HCT116 (cell line): ENCODE data around the gene FMN1. TPM values are rescaled to one million over a fixed set of nuclear protein-coding genes. Genes with fewer than 3 reads are reported as not detected.

Source experiments
- ATAC-seq: fragments of 200-7000 bp; cut with Tn5 transposase; 2 replicates; pipeline ENCODE4 v1.9.1; 2020; ENCODE audit warnings: mild to moderate bottlenecking, moderate library complexity
- BruUV-seq: library from RNA; stranded (reverse); fragments of 400-500 nt; replicated peaks from 2 replicates; lab custom pipeline; 2021; lab: Mats Ljungman, UMichigan
- CTCF ChIA-PET: fragments of 300-600 bp; sonication (Branson Sonifier 250); formaldehyde crosslinking; loops from one replicate; lab custom pipeline; 2021; ENCODE audit warnings: antibody characterized with exemption; lab: Charles Lee
- POLR2A ChIA-PET: fragments of 300-600, 350-600 bp; sonication (Branson Sonifier 250); formaldehyde crosslinking; loops from one replicate; lab custom pipeline; 2021; ENCODE audit warnings: antibody characterized with exemption; lab: Charles Lee
- RAD21 ChIA-PET, 2 experiments: fragments of 300-600 bp; sonication (Branson Sonifier 250); formaldehyde crosslinking; loops; one replicate each; lab custom pipeline; 2023; ENCODE audit warnings: low total read pairs in 2 of 2; ENCODE audit not compliant: uncharacterized antibody in 2 of 2, unreplicated experiment in 2 of 2, low non-redundant PET in 1 of 2; lab: Charles Lee
- DNase-seq: peaks from one replicate; pipeline ENCODE4 v3.0.0-alpha.2; 2010; ENCODE audit warnings: low read depth, low spot score
- H2AFZ ChIP-seq: fragments of 200-600 bp; shearing (Covaris generic), sonication (generic); 2 replicates; pipeline ENCODE4 v1.6.1; 2017; ENCODE audit warnings: low read depth, mixed run types, mixed read lengths, antibody characterized with exemption, low read length; ENCODE audit not compliant: poor library complexity, severe bottlenecking
- H3K27ac ChIP-seq: 2 replicates; pipeline ENCODE4 v1.5.1; 2012; ENCODE audit warnings: low read depth, low read length
- H3K27me3 ChIP-seq: fragments of 200-600 bp; sonication (generic); 2 replicates; pipeline ENCODE4 v1.6.1; 2016; ENCODE audit warnings: mixed run types, low read length, mixed read lengths; ENCODE audit not compliant: insufficient read depth
- H3K36me3 ChIP-seq, 2 experiments: fragments of 200-500 bp in 1 of 2; fragments of 200-600 bp in 1 of 2; sonication (Bioruptor generic) in 1 of 2; sonication (generic) in 1 of 2; 2 replicates each; pipeline versions ENCODE4 v1.5.1 to v1.6.1; 2014 to 2016; ENCODE audit warnings: low read length in 2 of 2, inconsistent platforms in 1 of 2, mixed read lengths in 1 of 2, mixed run types in 1 of 2; ENCODE audit not compliant: insufficient read depth in 2 of 2, control insufficient read depth in 1 of 2
- H3K4me1 ChIP-seq, 2 experiments: fragments of 200-600 bp in 1 of 2; sonication (generic) in 1 of 2; 2 replicates each; pipeline versions ENCODE4 v1.5.1 to v1.6.1; 2012 to 2017; ENCODE audit warnings: low read length in 2 of 2, inconsistent platforms in 1 of 2, mild to moderate bottlenecking in 1 of 2, mixed read lengths in 1 of 2, mixed run types in 1 of 2, moderate library complexity in 1 of 2; ENCODE audit not compliant: insufficient read depth in 2 of 2, control insufficient read depth in 1 of 2
- H3K4me2 ChIP-seq: fragments of 200-600 bp; sonication (generic); 2 replicates; pipeline ENCODE4 v1.6.1; 2017; ENCODE audit warnings: mixed run types, low read length, mixed read lengths
- H3K4me3 ChIP-seq, 2 experiments: fragments of 200-600 bp in 1 of 2; sonication (generic) in 1 of 2; replicated peaks in 1 of 2; 2 replicates each; pipeline ENCODE4 v1.5.1; 2011 to 2016; ENCODE audit warnings: low read length in 2 of 2, control low read depth in 1 of 2, low read depth in 1 of 2, mild to moderate bottlenecking in 1 of 2, mixed read lengths in 1 of 2, mixed run types in 1 of 2
- H3K79me2 ChIP-seq: fragments of 200-600 bp; sonication (generic); 2 replicates; pipeline ENCODE4 v1.6.1; 2017; ENCODE audit warnings: mild to moderate bottlenecking, mixed run types, low read length, moderate library complexity, mixed read lengths; ENCODE audit not compliant: insufficient read depth
- H3K9ac ChIP-seq: fragments of 200-600 bp; sonication (generic); 2 replicates; pipeline ENCODE4 v1.6.1; 2016; ENCODE audit warnings: low read length, mixed read lengths
- H3K9me2 ChIP-seq: fragments of 200-600 bp; sonication (generic), shearing (Covaris generic); 2 replicates; pipeline ENCODE4 v1.6.1; 2017; ENCODE audit warnings: mixed run types, mild to moderate bottlenecking, moderate library complexity; ENCODE audit not compliant: insufficient read depth
- H3K9me3 ChIP-seq, 2 experiments: fragments of 200-500 bp in 1 of 2; fragments of 200-600 bp in 1 of 2; sonication (Bioruptor generic) in 1 of 2; sonication (generic) in 1 of 2; 2 replicates each; pipeline ENCODE4 v1.6.1; 2014 to 2017; ENCODE audit warnings: low read length in 2 of 2, mixed read lengths in 2 of 2, inconsistent platforms in 1 of 2, low read depth in 1 of 2, mild to moderate bottlenecking in 1 of 2, mixed run types in 1 of 2, moderate library complexity in 1 of 2; ENCODE audit not compliant: control insufficient read depth in 1 of 2, insufficient read depth in 1 of 2
- H4K20me1 ChIP-seq: fragments of 200-600 bp; sonication (generic), shearing (Covaris generic); 2 replicates; pipeline ENCODE4 v1.6.1; 2017; ENCODE audit warnings: mixed run types, mild to moderate bottlenecking, moderate library complexity; ENCODE audit not compliant: insufficient read depth
- ATF3 ChIP-seq: IDR thresholded peaks from 2 replicates; pipeline ENCODE4 v1.6.1; 2012
- CBX3 ChIP-seq: IDR thresholded peaks from 2 replicates; pipeline ENCODE4 v1.6.1; 2012; ENCODE audit warnings: low read depth
- CEBPB ChIP-seq: IDR thresholded peaks from 2 replicates; pipeline ENCODE4 v1.6.1; 2012; ENCODE audit warnings: low read depth
- CTCF ChIP-seq, 3 experiments: fragments of 200-600 bp in 1 of 3; sonication (generic) in 1 of 3; IDR thresholded peaks in 2 of 3; conservative IDR thresholded peaks in 1 of 3; 2 replicates each; pipeline ENCODE4 v1.5.1; 2012 to 2017; ENCODE audit warnings: low read depth in 2 of 3, low read length in 2 of 3, antibody characterized with exemption in 1 of 3, borderline replicate concordance in 1 of 3, control low read depth in 1 of 3, mild to moderate bottlenecking in 1 of 3, mixed read lengths in 1 of 3, mixed run types in 1 of 3, moderate library complexity in 1 of 3; ENCODE audit not compliant: insufficient read depth in 1 of 3
- EZH2phosphoT487 ChIP-seq: fragments of 200-600 bp; IDR thresholded peaks from 2 replicates; pipeline ENCODE4 v1.6.1; 2018; ENCODE audit warnings: antibody characterized with exemption, borderline replicate concordance
- FOSL1 ChIP-seq: IDR thresholded peaks from 2 replicates; pipeline ENCODE4 v1.6.1; 2012; ENCODE audit warnings: low read depth
- JUND ChIP-seq: IDR thresholded peaks from 2 replicates; pipeline ENCODE4 v1.6.1; 2012
- POLR2A ChIP-seq: IDR thresholded peaks from 2 replicates; pipeline ENCODE4 v1.7.0; 2011; ENCODE audit warnings: borderline replicate concordance; ENCODE audit not compliant: insufficient read depth, insufficient read length; ENCODE audit errors: extremely low read depth
- POLR2AphosphoS5 ChIP-seq: IDR thresholded peaks from 2 replicates; pipeline ENCODE4 v1.6.1; 2011; ENCODE audit warnings: mild to moderate bottlenecking, low read depth, low read length, moderate library complexity
- RAD21 ChIP-seq: IDR thresholded peaks from 2 replicates; pipeline ENCODE4 v1.6.1; 2012; ENCODE audit warnings: low read depth, mild to moderate bottlenecking
- REST ChIP-seq: IDR thresholded peaks from 2 replicates; pipeline ENCODE4 v1.6.1; 2012; ENCODE audit warnings: low read depth
- SIN3A ChIP-seq: IDR thresholded peaks from 2 replicates; pipeline ENCODE4 v1.6.1; 2012; ENCODE audit warnings: low read depth
- SRF ChIP-seq: IDR thresholded peaks from 2 replicates; pipeline ENCODE4 v1.6.1; 2012; ENCODE audit warnings: low read depth
- TCF7L2 ChIP-seq: IDR thresholded peaks from 2 replicates; pipeline ENCODE4 v1.7.0; 2011; ENCODE audit warnings: borderline replicate concordance, inconsistent platforms; ENCODE audit not compliant: insufficient read depth, insufficient read length; ENCODE audit errors: extremely low read depth
- YY1 ChIP-seq: IDR thresholded peaks from 2 replicates; pipeline ENCODE4 v1.6.1; 2011; ENCODE audit warnings: low read length, low read depth, moderate library complexity, mild to moderate bottlenecking; ENCODE audit not compliant: insufficient replicate concordance; ENCODE audit errors: extremely low read depth
- ZBTB33 ChIP-seq: IDR thresholded peaks from 2 replicates; pipeline ENCODE4 v1.6.1; 2011; ENCODE audit warnings: mild to moderate bottlenecking, low read length, moderate library complexity; ENCODE audit not compliant: insufficient replicate concordance; ENCODE audit errors: extremely low read depth
- ZFX ChIP-seq: fragments of 450-650 bp; IDR thresholded peaks from 2 replicates; pipeline ENCODE4 v1.6.1; 2017
- ZNF274 ChIP-seq: fragments of 200-500 bp; sonication (Bioruptor generic); IDR thresholded peaks from 2 replicates; pipeline ENCODE4 v1.6.1; 2014; ENCODE audit warnings: mild to moderate bottlenecking, low read depth, low read length, inconsistent platforms
- intact Hi-C: fragments of 100-400 bp; cut with micrococcal nuclease; formaldehyde crosslinking; loops from 2 replicates; pipeline ENCODE4 v1.10.0; 2022
- total RNA-seq: library from RNA; stranded (reverse); gene quantifications from one replicate; pipeline ENCODE4 v1.2.1, GENCODE V29; 2021; ENCODE audit not compliant: unreplicated experiment

FMN1 gene
- total RNA-seq, 1 experiment from 2014 or later = 0.39 TPM

GRCh38 chr15:33064878-33065277, 129.6 kb downstream of the FMN1 start:
- Histone ChIP-seq H3K9ac (no peak overlapping the region), H3K4me3 (no peak overlapping the region), H3K9me2 (no peaks in the 10 kb centered on the region), H2AFZ (no peak overlapping the region), H3K9me3 (no peaks in the 10 kb centered on the region), H3K4me1 (peaks cover 9 to 18% of the 10 kb centered on the region in 2 experiments; a peak in 3 of 4 replicates), H3K27ac (no peak overlapping the region), H3K4me2 (no peak overlapping the region), H3K27me3 (no peaks in the 10 kb centered on the region), H4K20me1 (no peaks in the 10 kb centered on the region), H3K36me3 (no peaks in the 10 kb centered on the region)
- BruUV-seq = no TSS peak
- RAD21 ChIA-PET = no interaction called here
- intact Hi-C loops = no loop called here
- no peak for ATAC-seq
- no peak for DNase-seq
- POLR2A ChIA-PET = no interaction called here
- CTCF ChIA-PET = no interaction called here
- TF ChIP-seq FOSL1 = no peak
- TF ChIP-seq ATF3 = no peak
- TF ChIP-seq ZFX = no peak
- TF ChIP-seq ZNF274 = no peak
- TF ChIP-seq CBX3 = no peak
- TF ChIP-seq ZBTB33 = no peak
- no peak for TF ChIP-seq CEBPB
- TF ChIP-seq POLR2A = no peak
- no peak for TF ChIP-seq YY1
- no peak for TF ChIP-seq CTCF (IDR thresholded peaks at IDR 0.05 in 2 of 3, conservative IDR thresholded peaks at IDR 0.05 in 1 of 3; ENCODE audit: borderline replicate concordance in 1 of 3, insufficient read depth in 1 of 3, low read depth in 2 of 3, low read length in 2 of 3)
- no peak for TF ChIP-seq POLR2AphosphoS5
- no peak for TF ChIP-seq RAD21
- no peak for TF ChIP-seq REST
- no peak for TF ChIP-seq SIN3A
- no peak for TF ChIP-seq EZH2phosphoT487
- no peak for TF ChIP-seq JUND
- no peak for TF ChIP-seq TCF7L2
- TF ChIP-seq SRF = no peak
- TF ChIP-seq, all 23 proteins: peak for 0
- no peaks in the 10 kb centered on the region for H3K79me2 ChIP-seq
